GM12878 (cell line): ENCODE measurements around the gene CDR2. TPM values are rescaled to one million over a fixed set of nuclear protein-coding genes. Genes with fewer than 3 reads are reported as not detected.

Source experiments
- ATAC-seq: fragments of 200-7000 bp; cut with Tn5 transposase; 3 replicates; pipeline ENCODE4 v1.9.1; 2020; ENCODE audit warnings: mild to moderate bottlenecking, moderate library complexity
- BruUV-seq: library from RNA; stranded (reverse); fragments of 400-500 nt; replicated peaks from 2 replicates; lab custom pipeline; 2021; lab: Mats Ljungman, UMichigan
- CTCF ChIA-PET: fragments of 300-600 bp; sonication (Branson Sonifier 250); formaldehyde crosslinking; extraction: SDS; loops from one replicate; lab custom pipeline; 2021; ENCODE audit warnings: inconsistent platforms; lab: Yijun Ruan, JAX
- POLR2A ChIA-PET: fragments of 350-600 bp; formaldehyde crosslinking; extraction: SDS; loops from one replicate; lab custom pipeline; 2021; ENCODE audit warnings: inconsistent platforms; lab: Charles Lee
- RAD21 ChIA-PET: fragments of 300-600 bp; sonication (Branson Sonifier 250); formaldehyde crosslinking; loops from one replicate; lab custom pipeline; 2023; ENCODE audit warnings: antibody characterized with exemption; ENCODE audit not compliant: unreplicated experiment; lab: Charles Lee
- SMC1A ChIA-PET: fragments of 300-600 bp; sonication (Branson Sonifier 250); formaldehyde crosslinking; loops from one replicate; lab custom pipeline; 2023; ENCODE audit not compliant: unreplicated experiment, uncharacterized antibody; lab: Charles Lee
- DNase-seq: peaks from one replicate; pipeline ENCODE4 v3.0.0-alpha.2; 2011; ENCODE audit warnings: low read depth, low spot score
- FAIRE-seq: peaks from 3 replicates; lab custom pipeline; 2011; peaks lifted over from hg19 to GRCh38; lab: Jason Lieb, UNC
- H2AFZ ChIP-seq: 2 replicates; pipeline ENCODE4 v1.6.0; 2011; ENCODE audit warnings: low read depth, low read length, control low read depth; ENCODE audit not compliant: control insufficient read depth
- H3K27ac ChIP-seq: 2 replicates; pipeline ENCODE4 v1.5.1; 2011; ENCODE audit warnings: control low read depth; ENCODE audit not compliant: control insufficient read depth, insufficient read depth
- H3K27me3 ChIP-seq, 2 experiments: replicated peaks in 1 of 2; 2 replicates each; pipeline versions ENCODE4 v1.6.0 to v1.6.1; 2011; ENCODE audit warnings: low read length in 1 of 2; ENCODE audit not compliant: control insufficient read depth in 2 of 2, insufficient read depth in 2 of 2
- H3K36me3 ChIP-seq, 2 experiments: 2 replicates each; pipeline ENCODE4 v1.5.1; 2011; ENCODE audit warnings: low read length in 1 of 2; ENCODE audit not compliant: control insufficient read depth in 2 of 2, insufficient read depth in 2 of 2
- H3K4me1 ChIP-seq: 2 replicates; pipeline ENCODE4 v1.6.1; 2011; ENCODE audit warnings: mild to moderate bottlenecking, low read length, moderate library complexity, mixed read lengths; ENCODE audit not compliant: control insufficient read depth, insufficient read depth
- H3K4me2 ChIP-seq: 2 replicates; pipeline ENCODE4 v1.6.0; 2011; ENCODE audit warnings: control low read depth; ENCODE audit not compliant: control insufficient read depth, insufficient read depth
- H3K4me3 ChIP-seq: fragments of 200-600 bp; sonication (generic); 2 replicates; pipeline ENCODE4 v1.5.1; 2016
- H3K79me2 ChIP-seq: 2 replicates; pipeline ENCODE4 v1.6.0; 2011; ENCODE audit warnings: low read length; ENCODE audit not compliant: control insufficient read depth, insufficient read depth
- H3K9ac ChIP-seq: 2 replicates; pipeline ENCODE4 v1.8.0; 2011; ENCODE audit warnings: low read length, control low read depth, mixed read lengths; ENCODE audit not compliant: control insufficient read depth, insufficient read depth
- H3K9me3 ChIP-seq: replicated peaks from 3 replicates; pipeline ENCODE4 v1.5.1; 2011; ENCODE audit warnings: mild to moderate bottlenecking, low read length; ENCODE audit not compliant: control insufficient read depth, insufficient read depth
- H4K20me1 ChIP-seq: 2 replicates; pipeline ENCODE4 v1.6.0; 2011; ENCODE audit not compliant: control insufficient read depth, insufficient read depth
- ASH2L ChIP-seq: fragments of 300-600, 200-600 bp; sonication (generic); IDR thresholded peaks from 2 replicates; pipeline ENCODE4 v1.6.1; 2017; ENCODE audit warnings: low read depth, mild to moderate bottlenecking, borderline replicate concordance
- CBX5 ChIP-seq: sonication (generic); IDR thresholded peaks from 2 replicates; pipeline ENCODE4 v1.6.1; 2016; ENCODE audit warnings: low read depth, moderate library complexity, mild to moderate bottlenecking, inconsistent platforms
- CREM ChIP-seq: IDR thresholded peaks from 2 replicates; pipeline ENCODE4 v1.6.1; 2014; ENCODE audit warnings: antibody characterized with exemption, low read depth
- EP300 ChIP-seq, 2 experiments: fragments of 150-350 bp in 1 of 2; IDR thresholded peaks; 2 replicates each; pipeline ENCODE4 v1.6.1; 2011 to 2012; ENCODE audit warnings: low read depth in 2 of 2, low read length in 2 of 2, borderline replicate concordance in 1 of 2, improper control_type of control experiment in 1 of 2, inconsistent platforms in 1 of 2; ENCODE audit not compliant: control insufficient read depth in 1 of 2
- MTA2 ChIP-seq: fragments of 450-650 bp; IDR thresholded peaks from 2 replicates; pipeline ENCODE4 v1.6.1; 2016; ENCODE audit warnings: low read depth, mild to moderate bottlenecking, moderate library complexity
- NFYB ChIP-seq: IDR thresholded peaks from 2 replicates; pipeline ENCODE4 v1.6.1; 2011; ENCODE audit warnings: low read depth, mild to moderate bottlenecking, low read length, improper control_type of control experiment, moderate library complexity; ENCODE audit not compliant: insufficient read depth
- PAX8 ChIP-seq: fragments of 450-650 bp; IDR thresholded peaks from 2 replicates; pipeline ENCODE4 v1.6.1; 2017; ENCODE audit warnings: mild to moderate bottlenecking, moderate library complexity
- RAD21 ChIP-seq: IDR thresholded peaks from 2 replicates; pipeline ENCODE4 v1.6.1; 2011; ENCODE audit warnings: mild to moderate bottlenecking, low read depth, low read length, moderate library complexity; ENCODE audit not compliant: insufficient read depth
- SMARCA5 ChIP-seq: fragments of 450-650 bp; IDR thresholded peaks from 2 replicates; pipeline ENCODE4 v1.6.1; 2017; ENCODE audit warnings: mild to moderate bottlenecking
- SREBF1 ChIP-seq: IDR thresholded peaks from 2 replicates; pipeline ENCODE4 v1.6.1; 2012; ENCODE audit warnings: mild to moderate bottlenecking, low read length
- STAT1 ChIP-seq: fragments of 450-650 bp; conservative IDR thresholded peaks from 2 replicates; pipeline ENCODE4 v1.6.1; 2014; ENCODE audit warnings: antibody characterized with exemption, mild to moderate bottlenecking
- TAF1 ChIP-seq: IDR thresholded peaks from 2 replicates; pipeline ENCODE4 v1.6.1; 2011; ENCODE audit warnings: mild to moderate bottlenecking, low read depth, low read length, borderline replicate concordance
- WRNIP1 ChIP-seq: IDR thresholded peaks from 2 replicates; pipeline ENCODE4 v1.6.1; 2011; ENCODE audit warnings: low read depth, low read length, improper control_type of control experiment, borderline replicate concordance
- WGBS: methylation state at CpG from one replicate; pipeline ENCODE4 v1.1.6; 2016; ENCODE audit warnings: low lambda C conversion rate; ENCODE audit not compliant: insufficient replicate concordance, insufficient coverage; ENCODE audit errors: missing lambda C conversion rate; 5-methylcytosine and 5-hydroxymethylcytosine counted together
- in situ Hi-C: fragments of 300-500 bp; cut with MboI; formaldehyde crosslinking; loops from 9 replicates; pipeline ENCODE4 v1.14.3; 2018; ENCODE audit warnings: mixed read lengths
- intact Hi-C: fragments of 100-400 bp; cut with micrococcal nuclease; formaldehyde crosslinking; loops from one replicate; pipeline ENCODE4 v1.14.2; 2022; ENCODE audit not compliant: unreplicated experiment
- polyA plus RNA-seq, 11 experiments: library from polyadenylated mRNA; depleted of rRNA in 4 of 11; unstranded in 6 of 11; stranded (reverse) in 5 of 11; fragments of >200 nt; fragmentation: Nextera tagmentation in 4 of 11; fragmentation: Illumina TruSeq in 1 of 11; extraction: Ambion mirVana in 4 of 11; extraction: Trizol in 1 of 11; gene quantifications; 1 replicate in 1 of 11; 2 replicates in 10 of 11; pipeline versions ENCODE4 v1.2.1 to v1.2.3, GENCODE V29; 2011 to 2016; ENCODE audit warnings: inconsistent platforms in 2 of 11, missing spikeins in 2 of 11, low read depth in 1 of 11
- total RNA-seq, 4 experiments: library from RNA; depleted of rRNA in 3 of 4; stranded (reverse); fragments of >200 nt in 3 of 4; fragmentation: Illumina TruSeq in 1 of 4; extraction: Trizol in 1 of 4; gene quantifications; 2 replicates each; pipeline versions ENCODE4 v1.2.1 to v1.2.3, GENCODE V29; 2013 to 2021
- TF ChIP-seq, protein P1 (sequence below): IDR thresholded peaks from 2 replicates; pipeline ENCODE4 v1.6.1; 2012; ENCODE audit warnings: low read depth, low read length, improper control_type of control experiment
- TF ChIP-seq, protein P2 (sequence below): fragments of 450-650 bp; conservative IDR thresholded peaks from 2 replicates; pipeline ENCODE4 v1.6.1; 2017; ENCODE audit warnings: mild to moderate bottlenecking, moderate library complexity
- TF ChIP-seq, protein P3 (sequence below): fragments of 450-650 bp; IDR thresholded peaks from 2 replicates; pipeline ENCODE4 v1.6.1; 2017; ENCODE audit warnings: mild to moderate bottlenecking, moderate library complexity

The CDR2 gene
- total and polyA plus RNA-seq, 10 of the 15 experiments (the other 5 are each of a cell fraction or from before 2014, with no cell fraction given) = 4.8 to 24.3 (median 19.2) TPM

DNA sequence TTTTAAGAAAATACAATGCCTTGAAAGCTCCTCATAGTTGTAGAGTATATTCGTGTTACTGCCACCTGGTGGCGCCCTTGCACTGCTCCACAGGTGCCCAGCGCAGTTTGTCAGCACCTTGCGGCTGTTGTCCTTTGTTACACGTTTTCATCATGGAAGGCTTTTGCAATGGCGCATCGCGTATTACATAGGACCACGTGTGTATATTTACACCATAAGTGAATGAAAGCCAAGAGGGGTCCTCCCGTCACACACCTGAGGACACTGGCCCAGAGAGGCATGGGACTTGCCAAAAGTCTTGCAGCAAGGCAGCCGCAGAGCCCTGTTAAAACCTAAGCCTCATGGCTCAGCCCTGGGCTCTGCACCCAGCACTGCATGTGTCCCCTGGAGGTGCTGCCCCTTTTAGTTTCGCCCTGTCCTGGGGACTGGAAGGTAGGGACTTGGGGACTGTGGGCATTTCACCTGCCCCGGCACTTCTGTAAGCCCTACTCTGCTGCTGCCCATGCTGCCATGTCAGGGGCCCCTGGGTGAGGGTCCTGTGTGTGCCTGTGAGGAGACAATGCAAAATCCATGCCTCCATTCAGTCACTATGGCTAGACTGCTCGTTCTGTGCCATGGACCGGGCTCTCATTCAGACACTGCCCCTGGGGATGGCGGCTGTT, 52.9 kb downstream of the CDR2 start:
- ChIA-PET SMC1A (interaction anchor here (0.6 to 1.1 kb wide), 7 partner anchors 17 to 1132 kb away, joined by 3 to 4 read pairs (median 3); no protein-coding TSS in a partner anchor), CTCF (interaction anchor here (0.5 to 3.9 kb wide), 12 partner anchors 11 to 1164 kb away, joined by 3 to 20 read pairs (median 4); no protein-coding TSS in a partner anchor), POLR2A (interaction anchor here (0.5 kb wide), 1 partner anchor 801 kb away, joined by 4 read pairs; no protein-coding TSS in a partner anchor), RAD21 (interaction anchor here (0.7 to 1.0 kb wide), 5 partner anchors 21 to 1165 kb away, joined by 3 to 5 read pairs (median 5); no protein-coding TSS in a partner anchor)
- Histone ChIP-seq H3K4me2 (no peak overlapping the region), H3K4me3 (no peak overlapping the region), H3K36me3 (peaks cover 13 to 43% of the 10 kb centered on the region in 2 experiments), H4K20me1 (no peaks in the 10 kb centered on the region), H2AFZ (0 out of 2 replicates have a peak overlapping the region, but pooled peaks have one; percentile 7), H3K27ac (no peak overlapping the region), H3K4me1 (no peaks in the 10 kb centered on the region), H3K9me3 (no peaks in the 10 kb centered on the region), H3K9ac (no peak overlapping the region), H3K79me2 (0 out of 2 replicates have a peak, but pooled peaks cover 2% of the 10 kb centered on the region), H3K27me3 (no peaks in the 10 kb centered on the region)
- BruUV-seq = no TSS peak
- FAIRE-seq (peak; percentile 98), DNase-seq (peak; percentile 36), ATAC-seq (peak; percentile 91)
- intact Hi-C loops = loop anchor here (5.0 kb wide), 2 partner anchors 51 to 1164 kb away; partner anchors contain the start of genes CDR2 and LDAF1
- 59% methylated on average over 16 of the region's 16 CpGs for WGBS
- in situ Hi-C loops = loop anchor here (10.0 to 25.0 kb wide), 5 partner anchors 241 to 1167 kb away; partner anchors contain the start of genes DNAH3 and LDAF1
- TF ChIP-seq SMARCA5 = peak; percentile 46; the same call in 1 of the 2 replicates
- TF ChIP-seq, protein P1, sequence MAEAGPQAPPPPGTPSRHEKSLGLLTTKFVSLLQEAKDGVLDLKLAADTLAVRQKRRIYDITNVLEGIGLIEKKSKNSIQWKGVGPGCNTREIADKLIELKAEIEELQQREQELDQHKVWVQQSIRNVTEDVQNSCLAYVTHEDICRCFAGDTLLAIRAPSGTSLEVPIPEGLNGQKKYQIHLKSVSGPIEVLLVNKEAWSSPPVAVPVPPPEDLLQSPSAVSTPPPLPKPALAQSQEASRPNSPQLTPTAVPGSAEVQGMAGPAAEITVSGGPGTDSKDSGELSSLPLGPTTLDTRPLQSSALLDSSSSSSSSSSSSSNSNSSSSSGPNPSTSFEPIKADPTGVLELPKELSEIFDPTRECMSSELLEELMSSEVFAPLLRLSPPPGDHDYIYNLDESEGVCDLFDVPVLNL = no peak
- TF ChIP-seq PAX8 = no peak
- TF ChIP-seq, protein P2, sequence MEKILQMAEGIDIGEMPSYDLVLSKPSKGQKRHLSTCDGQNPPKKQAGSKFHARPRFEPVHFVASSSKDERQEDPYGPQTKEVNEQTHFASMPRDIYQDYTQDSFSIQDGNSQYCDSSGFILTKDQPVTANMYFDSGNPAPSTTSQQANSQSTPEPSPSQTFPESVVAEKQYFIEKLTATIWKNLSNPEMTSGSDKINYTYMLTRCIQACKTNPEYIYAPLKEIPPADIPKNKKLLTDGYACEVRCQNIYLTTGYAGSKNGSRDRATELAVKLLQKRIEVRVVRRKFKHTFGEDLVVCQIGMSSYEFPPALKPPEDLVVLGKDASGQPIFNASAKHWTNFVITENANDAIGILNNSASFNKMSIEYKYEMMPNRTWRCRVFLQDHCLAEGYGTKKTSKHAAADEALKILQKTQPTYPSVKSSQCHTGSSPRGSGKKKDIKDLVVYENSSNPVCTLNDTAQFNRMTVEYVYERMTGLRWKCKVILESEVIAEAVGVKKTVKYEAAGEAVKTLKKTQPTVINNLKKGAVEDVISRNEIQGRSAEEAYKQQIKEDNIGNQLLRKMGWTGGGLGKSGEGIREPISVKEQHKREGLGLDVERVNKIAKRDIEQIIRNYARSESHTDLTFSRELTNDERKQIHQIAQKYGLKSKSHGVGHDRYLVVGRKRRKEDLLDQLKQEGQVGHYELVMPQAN = no peak
- TF ChIP-seq TAF1 = no peak
- TF ChIP-seq, protein P3, sequence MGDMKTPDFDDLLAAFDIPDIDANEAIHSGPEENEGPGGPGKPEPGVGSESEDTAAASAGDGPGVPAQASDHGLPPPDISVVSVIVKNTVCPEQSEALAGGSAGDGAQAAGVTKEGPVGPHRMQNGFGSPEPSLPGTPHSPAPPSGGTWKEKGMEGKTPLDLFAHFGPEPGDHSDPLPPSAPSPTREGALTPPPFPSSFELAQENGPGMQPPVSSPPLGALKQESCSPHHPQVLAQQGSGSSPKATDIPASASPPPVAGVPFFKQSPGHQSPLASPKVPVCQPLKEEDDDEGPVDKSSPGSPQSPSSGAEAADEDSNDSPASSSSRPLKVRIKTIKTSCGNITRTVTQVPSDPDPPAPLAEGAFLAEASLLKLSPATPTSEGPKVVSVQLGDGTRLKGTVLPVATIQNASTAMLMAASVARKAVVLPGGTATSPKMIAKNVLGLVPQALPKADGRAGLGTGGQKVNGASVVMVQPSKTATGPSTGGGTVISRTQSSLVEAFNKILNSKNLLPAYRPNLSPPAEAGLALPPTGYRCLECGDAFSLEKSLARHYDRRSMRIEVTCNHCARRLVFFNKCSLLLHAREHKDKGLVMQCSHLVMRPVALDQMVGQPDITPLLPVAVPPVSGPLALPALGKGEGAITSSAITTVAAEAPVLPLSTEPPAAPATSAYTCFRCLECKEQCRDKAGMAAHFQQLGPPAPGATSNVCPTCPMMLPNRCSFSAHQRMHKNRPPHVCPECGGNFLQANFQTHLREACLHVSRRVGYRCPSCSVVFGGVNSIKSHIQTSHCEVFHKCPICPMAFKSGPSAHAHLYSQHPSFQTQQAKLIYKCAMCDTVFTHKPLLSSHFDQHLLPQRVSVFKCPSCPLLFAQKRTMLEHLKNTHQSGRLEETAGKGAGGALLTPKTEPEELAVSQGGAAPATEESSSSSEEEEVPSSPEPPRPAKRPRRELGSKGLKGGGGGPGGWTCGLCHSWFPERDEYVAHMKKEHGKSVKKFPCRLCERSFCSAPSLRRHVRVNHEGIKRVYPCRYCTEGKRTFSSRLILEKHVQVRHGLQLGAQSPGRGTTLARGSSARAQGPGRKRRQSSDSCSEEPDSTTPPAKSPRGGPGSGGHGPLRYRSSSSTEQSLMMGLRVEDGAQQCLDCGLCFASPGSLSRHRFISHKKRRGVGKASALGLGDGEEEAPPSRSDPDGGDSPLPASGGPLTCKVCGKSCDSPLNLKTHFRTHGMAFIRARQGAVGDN = no peak
- no peak for TF ChIP-seq CBX5
- peak; percentile 34; the same call in 1 of the 2 replicates for TF ChIP-seq CREM
- TF ChIP-seq WRNIP1 = no peak
- TF ChIP-seq SREBF1 = no peak
- TF ChIP-seq NFYB = no peak
- no peak for TF ChIP-seq STAT1
- peak; percentile 97 for TF ChIP-seq RAD21
- no peak for TF ChIP-seq EP300 (IDR thresholded peaks at IDR 0.05; ENCODE audit: borderline replicate concordance in 1 of 2, control insufficient read depth in 1 of 2, low read depth in 2 of 2, low read length in 2 of 2)
- TF ChIP-seq ASH2L = no peak
- TF ChIP-seq MTA2 = no peak
